ENCODE results near the gene PRPF38B. TPM values are rescaled to one million over a fixed set of nuclear protein-coding genes. Genes with fewer than 3 reads are reported as not detected.

Gene PRPF38B
- total and polyA plus RNA-seq, 10 of the 15 experiments (the other 5 are each of a cell fraction or from before 2014, with no cell fraction given) = 32.9 to 79.2 (median 47.8) TPM

DNA sequence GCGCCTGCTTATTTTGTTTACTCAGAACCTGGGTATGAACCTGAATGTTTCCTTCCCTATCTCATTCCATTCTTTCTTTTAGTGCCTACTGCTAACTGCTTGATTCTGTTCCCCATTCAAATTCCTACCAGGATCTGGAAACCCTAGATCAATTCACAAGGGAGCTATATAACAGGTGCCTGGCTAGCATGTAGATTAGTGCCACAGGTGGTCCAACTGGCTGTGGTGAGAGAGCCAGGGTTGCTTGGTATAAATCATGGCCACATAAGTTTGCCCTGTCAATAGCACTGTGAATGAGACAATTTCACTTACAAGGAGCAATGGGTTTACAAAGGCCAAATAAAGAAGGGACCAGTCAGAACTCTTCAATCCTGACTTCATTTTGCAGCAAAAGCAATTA lies 6.6 kb upstream of the PRPF38B start:
- no TSS peak for BruUV-seq (replicated peaks)
- ATAC-seq = no peak
- no peaks in the 10 kb centered on the region for H3K4me1 ChIP-seq (ENCODE audit: control insufficient read depth, insufficient read depth, low read length)
- H4K20me1 ChIP-seq (ENCODE audit: control insufficient read depth, insufficient read depth) = no peaks in the 10 kb centered on the region
- intact Hi-C loops (cut with micrococcal nuclease; ENCODE audit: unreplicated experiment) (no loop called here), in situ Hi-C loops (cut with MboI) (no loop called here)
- 33% methylated on average over 1 of the region's 1 CpG for WGBS (ENCODE audit: insufficient coverage, insufficient replicate concordance, low lambda C conversion rate, missing lambda C conversion rate)
- no peak overlapping the region for H3K9ac ChIP-seq (ENCODE audit: control insufficient read depth, insufficient read depth, low read length)
- ChIA-PET SMC1A (ENCODE audit: uncharacterized antibody, unreplicated experiment) (no interaction called here), POLR2A (no interaction called here), RAD21 (ENCODE audit: unreplicated experiment) (no interaction called here), CTCF (no interaction called here)
- no peak for DNase-seq (ENCODE audit: low read depth, low spot score)
- H3K27ac ChIP-seq (ENCODE audit: control insufficient read depth, insufficient read depth) = no peak overlapping the region
- H3K27me3 ChIP-seq (replicated peaks in 1 of 2; ENCODE audit: control insufficient read depth in 2 of 2, insufficient read depth in 2 of 2, low read length in 1 of 2) = no peaks in the 10 kb centered on the region
- H2AFZ ChIP-seq (ENCODE audit: control insufficient read depth, low read depth, low read length) = no peak overlapping the region
- H3K4me2 ChIP-seq (ENCODE audit: control insufficient read depth, insufficient read depth) = no peak overlapping the region
- H3K9me3 ChIP-seq (replicated peaks; ENCODE audit: control insufficient read depth, insufficient read depth, low read length) = no peaks in the 10 kb centered on the region
- no peak for TF ChIP-seq FOS (IDR thresholded peaks at IDR 0.05; ENCODE audit: borderline replicate concordance, extremely low read depth, insufficient read length)
- TF ChIP-seq JUND (IDR thresholded peaks at IDR 0.05; ENCODE audit: low read depth, low read length) = no peak
- no peaks in the 10 kb centered on the region for H3K79me2 ChIP-seq (ENCODE audit: control insufficient read depth, insufficient read depth, low read length)
- FAIRE-seq = no peak
- H3K36me3 ChIP-seq (ENCODE audit: control insufficient read depth in 2 of 2, insufficient read depth in 2 of 2, low read length in 1 of 2) = no peaks in the 10 kb centered on the region
- no peak overlapping the region for H3K4me3 ChIP-seq

DNA sequence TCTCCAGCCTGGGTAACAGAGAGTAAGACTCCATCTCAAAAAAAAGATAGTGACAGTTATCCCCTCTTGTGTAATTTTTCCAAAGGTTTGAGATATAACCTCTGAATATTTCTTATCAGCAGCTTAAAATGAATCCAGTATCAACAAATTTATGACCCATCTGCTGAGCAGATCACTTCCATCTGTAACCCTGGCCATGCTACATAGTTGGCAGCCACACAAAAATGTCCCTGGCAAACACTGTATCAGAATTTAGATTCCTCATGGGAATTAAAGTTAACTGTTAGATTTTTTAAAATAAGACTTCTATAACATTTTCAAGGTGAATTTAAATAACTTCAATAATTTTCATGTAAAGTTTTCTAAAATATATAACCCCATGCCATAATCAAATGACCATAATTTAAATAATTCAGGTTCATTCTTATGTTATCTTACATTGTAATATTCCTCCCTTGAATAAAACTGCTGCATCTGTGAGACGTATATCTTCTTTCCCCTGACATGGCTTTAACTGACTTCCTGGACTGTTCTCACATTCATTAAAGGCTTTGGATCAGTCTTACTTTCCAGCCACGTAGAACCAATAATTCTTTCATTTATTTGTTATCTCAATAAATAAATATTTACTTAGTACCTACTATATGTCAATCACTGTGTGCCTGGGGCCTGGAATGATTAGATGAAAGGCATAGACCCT lies 5.3 kb upstream of the PRPF38B start:
- Histone ChIP-seq H2AFZ (ENCODE audit: control insufficient read depth, low read depth, low read length) (no peak overlapping the region), H3K4me1 (ENCODE audit: control insufficient read depth, insufficient read depth, low read length) (no peaks in the 10 kb centered on the region), H3K27me3 (replicated peaks in 1 of 2; ENCODE audit: control insufficient read depth in 2 of 2, insufficient read depth in 2 of 2, low read length in 1 of 2) (no peaks in the 10 kb centered on the region), H3K4me2 (ENCODE audit: control insufficient read depth, insufficient read depth) (no peak overlapping the region), H3K4me3 (no peak overlapping the region), H3K9ac (ENCODE audit: control insufficient read depth, insufficient read depth, low read length) (no peak overlapping the region), H4K20me1 (ENCODE audit: control insufficient read depth, insufficient read depth) (no peaks in the 10 kb centered on the region), H3K79me2 (ENCODE audit: control insufficient read depth, insufficient read depth, low read length) (peaks cover 7% of the 10 kb centered on the region), H3K36me3 (ENCODE audit: control insufficient read depth in 2 of 2, insufficient read depth in 2 of 2, low read length in 1 of 2) (no peaks in the 10 kb centered on the region), H3K27ac (ENCODE audit: control insufficient read depth, insufficient read depth) (no peak overlapping the region), H3K9me3 (replicated peaks; ENCODE audit: control insufficient read depth, insufficient read depth, low read length) (no peaks in the 10 kb centered on the region)
- ChIA-PET POLR2A (interaction anchor here (0.6 kb wide), 1 partner anchor 1235 kb away, joined by 4 read pairs; no protein-coding TSS in a partner anchor), RAD21 (ENCODE audit: unreplicated experiment) (no interaction called here), SMC1A (ENCODE audit: uncharacterized antibody, unreplicated experiment) (no interaction called here), CTCF (no interaction called here)
- WGBS (ENCODE audit: insufficient coverage, insufficient replicate concordance, low lambda C conversion rate, missing lambda C conversion rate) = 43% methylated on average over 2 of the region's 2 CpGs
- in situ Hi-C loops (cut with MboI) = no loop called here
- FAIRE-seq (no peak), DNase-seq (ENCODE audit: low read depth, low spot score) (no peak), ATAC-seq (no peak)
- no peak for TF ChIP-seq SUPT20H (IDR thresholded peaks at IDR 0.05; ENCODE audit: borderline replicate concordance, control insufficient read depth, low read depth, low read length)
- intact Hi-C loops (cut with micrococcal nuclease; ENCODE audit: unreplicated experiment) = no loop called here
- no TSS peak for BruUV-seq (replicated peaks)
